GM21717 (cell line): ENCODE results near the gene RNF5.
"Not testable (repeated sequence)": the region's sequence is repeated elsewhere in the genome, so short reads cannot be mapped to it uniquely, and the experiment has no call there.

Experiments
- ATAC-seq: cut with Tn5 transposase; IDR thresholded peaks from one replicate; pipeline ENCODE4 v1.9.1; 2021; ENCODE audit warnings: mild to moderate bottlenecking, moderate library complexity; ENCODE audit not compliant: unreplicated experiment

The RNF5 gene

DNA sequence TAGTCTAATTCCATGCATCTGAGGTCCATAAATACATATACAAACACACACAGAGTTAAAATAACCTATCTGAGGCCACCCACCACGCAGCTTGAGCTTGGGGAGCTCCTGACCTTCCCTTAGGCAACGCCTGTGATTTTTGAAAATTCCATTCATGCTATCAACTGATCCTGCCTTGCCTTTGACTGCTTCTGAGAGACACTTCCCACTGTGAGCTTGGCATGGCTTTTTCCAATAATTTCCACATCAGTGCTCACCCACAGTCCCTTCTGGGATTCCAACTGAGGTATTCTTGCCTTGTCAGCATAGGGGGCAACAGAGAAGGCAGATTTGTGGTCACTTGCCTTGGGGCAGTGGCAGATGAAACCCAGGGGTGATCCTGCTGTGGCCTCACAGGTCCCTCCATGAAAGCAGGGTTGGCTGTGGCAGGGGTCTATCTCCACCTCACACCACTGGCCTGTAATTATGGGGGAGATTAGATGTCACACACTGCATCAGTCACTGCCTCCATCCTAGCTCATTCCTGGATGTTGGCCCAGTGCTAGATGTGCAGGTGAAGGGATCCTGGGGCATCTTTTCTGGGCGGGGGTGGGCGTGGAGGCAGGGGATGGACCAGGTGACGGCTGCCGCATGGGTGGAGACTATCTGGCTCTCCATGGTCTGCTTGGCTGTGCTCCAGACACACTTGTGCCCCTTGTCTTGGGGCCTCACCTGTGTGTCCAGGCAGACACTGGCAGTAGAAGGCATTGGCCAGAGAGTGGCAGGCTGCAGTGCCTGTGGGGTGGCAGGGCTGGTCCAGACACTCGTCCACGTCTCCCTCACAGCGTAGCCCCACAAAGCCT is 25.4 kb downstream of the RNF5 start:
- no peak for ATAC-seq

DNA sequence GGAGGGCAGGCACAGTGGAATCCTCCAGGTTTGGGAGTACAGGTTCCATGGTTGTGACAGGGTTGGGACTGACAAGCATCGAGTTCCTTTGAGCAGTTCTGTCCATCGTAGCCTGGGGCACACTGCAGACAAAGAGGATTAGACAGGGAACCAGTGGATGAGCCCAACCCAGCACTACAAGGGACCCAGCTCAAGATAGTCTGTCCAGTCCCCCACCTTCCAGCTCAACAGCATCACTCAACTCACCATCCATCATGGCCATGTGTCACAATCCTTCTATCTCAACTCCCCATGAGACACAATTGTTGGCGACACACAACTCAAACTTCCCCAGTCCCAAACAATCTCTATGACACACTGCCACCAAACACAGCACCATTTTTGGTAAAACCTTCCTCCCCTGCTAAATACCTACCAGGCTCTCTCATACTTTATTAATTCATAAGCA is 26.1 kb downstream of the RNF5 start:
- no peak for ATAC-seq

DNA sequence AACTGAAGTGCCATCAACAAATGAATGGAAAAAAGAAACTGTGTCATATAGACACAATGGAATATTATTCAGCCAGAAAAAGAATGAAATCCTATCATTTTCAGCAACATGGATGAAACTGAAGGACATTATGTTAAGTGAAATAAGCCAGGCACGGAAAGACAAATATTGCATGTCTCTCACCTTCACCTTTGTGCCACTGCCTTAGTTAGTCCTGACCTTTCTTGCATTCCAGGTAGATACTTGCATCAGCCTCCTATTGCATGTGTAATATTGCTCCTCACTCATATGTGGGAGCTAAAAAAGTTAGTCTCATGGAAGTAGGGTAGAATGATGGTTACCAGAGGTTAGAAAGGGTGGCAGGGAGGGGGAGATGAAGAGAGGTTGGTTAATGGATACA is 30.8 kb downstream of the RNF5 start:
- no peak for ATAC-seq

DNA sequence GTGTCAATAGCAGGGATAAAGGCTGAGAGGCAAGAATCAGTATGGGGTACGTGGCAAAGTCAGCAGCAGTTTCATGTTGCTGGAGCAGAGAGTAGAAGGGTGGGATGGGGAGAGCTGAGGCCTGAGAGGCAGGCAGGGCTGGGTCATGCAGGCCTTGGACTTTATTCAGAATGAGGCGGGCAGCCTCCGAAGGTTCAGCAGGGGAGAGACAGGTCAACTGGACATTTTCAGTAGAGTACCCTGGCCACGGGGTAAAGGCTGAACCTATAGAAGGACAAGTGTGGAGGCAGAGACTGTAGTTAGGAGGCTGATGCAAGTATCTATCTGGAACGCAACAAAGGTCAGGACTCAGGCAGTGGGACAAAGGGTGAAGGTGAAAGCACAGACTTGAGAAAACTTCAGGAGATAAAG is 32.0 kb downstream of the RNF5 start:
- ATAC-seq, result no peak

DNA sequence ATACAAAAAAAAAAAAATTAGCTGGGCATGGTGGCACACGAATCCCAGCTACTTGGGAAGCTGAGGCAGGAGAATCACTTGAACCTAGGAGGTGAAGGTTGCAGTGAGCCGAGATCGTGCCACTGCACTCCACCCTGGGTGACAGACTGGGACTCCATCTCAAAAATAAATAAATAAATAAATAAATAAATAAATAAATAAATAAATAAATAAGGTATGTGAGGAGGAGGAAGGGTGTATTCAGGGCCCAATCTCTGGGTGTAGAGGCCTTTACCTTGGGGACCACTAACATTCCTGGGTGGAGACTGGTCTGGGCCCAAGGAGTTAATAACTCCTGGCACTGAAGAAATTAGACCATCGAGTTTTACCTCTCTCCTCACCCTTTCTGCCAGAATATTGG is 33.2 kb downstream of the RNF5 start:
- ATAC-seq, result not testable (repeated sequence)

DNA sequence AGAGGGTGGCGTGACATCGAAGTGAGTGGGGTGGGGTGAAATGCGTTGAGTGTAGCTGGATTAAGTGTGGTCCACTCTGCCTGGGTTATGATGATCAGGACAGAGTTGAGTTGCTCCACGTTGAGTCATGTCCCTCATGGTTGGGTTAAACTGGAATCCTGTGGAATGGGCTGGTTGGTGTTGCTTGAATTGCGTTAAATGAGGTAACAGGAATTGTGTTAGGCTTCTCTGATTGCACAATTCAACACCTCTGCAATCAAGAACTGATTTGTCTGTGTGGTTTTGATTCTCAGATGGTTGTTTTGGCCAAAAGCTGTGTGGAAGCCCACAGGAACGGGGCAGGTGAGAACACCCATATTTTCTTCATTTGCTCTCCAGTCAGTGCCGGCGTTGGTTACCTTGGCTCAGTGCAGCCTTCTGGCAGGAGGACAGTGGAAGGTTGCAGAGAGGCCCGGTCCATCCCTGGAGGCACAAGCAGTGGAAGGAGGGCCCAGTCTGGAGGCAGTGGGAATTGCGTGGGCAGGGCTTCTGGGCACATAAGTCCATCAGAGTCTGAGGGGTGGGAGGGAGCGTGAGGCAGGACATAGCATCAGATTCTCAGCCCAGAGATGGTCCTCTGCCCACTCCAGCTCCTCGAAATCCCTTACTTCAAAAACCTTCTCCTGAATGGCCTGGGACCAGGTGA is 34.0 kb downstream of the RNF5 start:
- ATAC-seq, result no peak

DNA sequence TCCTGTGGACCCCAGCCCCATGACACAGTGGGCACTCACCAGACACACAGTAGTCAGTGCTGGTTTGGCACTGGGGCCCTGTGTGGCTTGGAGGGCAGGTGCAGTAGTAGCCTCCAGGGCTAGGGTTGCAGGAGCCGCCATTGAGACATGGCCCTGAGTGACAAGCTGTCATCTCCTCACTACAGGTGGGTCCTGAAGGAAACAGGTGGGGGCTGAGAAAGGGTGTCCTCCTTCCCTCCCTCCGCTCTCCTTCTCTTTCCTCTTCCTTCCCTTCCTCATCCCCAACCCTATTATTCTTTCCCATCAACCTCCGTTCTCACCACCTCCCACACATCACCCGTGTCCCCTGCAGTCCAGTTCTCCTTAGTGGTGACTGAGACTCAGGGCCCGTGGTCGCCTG is 35.4 kb downstream of the RNF5 start:
- ATAC-seq, result no peak

DNA sequence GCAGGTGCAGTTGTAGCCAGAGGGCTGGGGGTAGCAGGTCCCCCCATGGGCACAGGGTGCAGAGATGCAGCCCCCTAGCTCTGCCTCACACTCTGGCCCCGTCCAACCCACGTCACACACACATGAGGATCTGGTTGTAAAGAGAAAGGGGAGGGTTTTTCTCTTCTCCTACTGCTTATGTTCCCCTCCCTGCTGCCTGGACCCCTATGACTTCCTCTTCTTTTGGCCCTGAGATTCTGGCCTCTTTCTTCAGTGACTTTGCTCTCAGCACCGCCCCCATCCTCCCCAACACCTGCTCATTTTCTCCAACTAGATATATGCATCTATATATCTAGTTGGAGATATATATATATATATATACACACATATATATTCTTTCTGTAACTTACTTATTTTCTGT is 35.9 kb downstream of the RNF5 start:
- ATAC-seq, result no peak

DNA sequence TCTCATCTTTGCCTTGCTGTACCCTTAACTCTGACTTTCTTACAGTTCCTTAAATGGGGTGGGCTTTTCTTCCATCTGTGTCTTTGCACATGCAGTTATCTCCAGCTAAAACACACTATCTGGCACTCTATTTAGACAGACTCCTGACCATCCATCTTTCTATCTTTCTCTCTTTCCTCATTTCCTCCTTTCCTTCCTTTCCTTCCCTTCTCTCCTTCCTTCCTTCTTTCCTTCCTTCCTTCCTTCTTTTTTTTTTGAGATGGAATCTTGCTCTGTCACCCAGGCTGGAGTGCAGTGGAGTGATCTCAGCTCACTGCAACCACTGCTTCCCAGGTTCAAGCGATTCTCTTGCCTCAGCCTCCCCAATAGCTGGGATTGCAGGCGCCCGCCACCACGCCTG is 37.4 kb downstream of the RNF5 start:
- no peak for ATAC-seq

DNA sequence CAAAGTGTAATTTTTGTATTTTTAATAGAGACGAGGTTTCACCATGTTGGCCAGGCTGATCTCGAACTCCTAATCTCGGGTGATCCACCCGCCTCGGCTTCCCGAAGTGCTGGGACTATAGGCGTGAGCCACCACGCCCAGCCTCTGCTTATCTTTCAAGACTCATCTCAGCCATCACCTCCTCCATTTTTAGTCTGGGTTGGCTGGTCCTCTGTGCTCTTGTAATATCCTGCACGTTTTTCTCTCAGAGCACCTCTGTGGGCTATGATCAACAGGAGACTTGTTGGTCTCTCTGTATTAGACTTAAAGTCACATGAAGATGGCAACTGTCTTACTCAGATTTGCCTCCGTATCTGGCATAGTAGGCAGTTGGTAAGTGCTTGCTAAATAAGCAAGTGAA is 38.1 kb downstream of the RNF5 start:
- ATAC-seq, result no peak

DNA sequence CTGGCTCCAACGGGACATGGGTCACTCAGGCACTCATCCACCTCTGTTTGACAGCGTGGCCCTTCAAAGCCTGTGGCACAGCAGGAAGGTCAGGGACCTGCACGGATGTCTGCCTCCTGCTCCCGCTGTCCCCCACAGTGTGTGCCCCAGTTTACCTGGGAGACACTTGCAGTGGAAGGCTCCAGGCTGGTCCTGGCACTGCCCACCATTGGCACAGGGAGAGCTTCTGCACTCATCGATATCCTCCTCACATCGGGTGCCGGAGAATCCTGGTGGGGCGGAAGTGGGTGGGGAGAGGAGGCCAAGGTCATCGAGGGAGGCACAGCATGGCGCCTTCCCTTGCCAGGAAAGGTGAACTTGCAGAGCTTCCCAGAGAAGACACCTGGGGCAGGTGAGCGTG is 38.8 kb downstream of the RNF5 start:
- no peak for ATAC-seq

DNA sequence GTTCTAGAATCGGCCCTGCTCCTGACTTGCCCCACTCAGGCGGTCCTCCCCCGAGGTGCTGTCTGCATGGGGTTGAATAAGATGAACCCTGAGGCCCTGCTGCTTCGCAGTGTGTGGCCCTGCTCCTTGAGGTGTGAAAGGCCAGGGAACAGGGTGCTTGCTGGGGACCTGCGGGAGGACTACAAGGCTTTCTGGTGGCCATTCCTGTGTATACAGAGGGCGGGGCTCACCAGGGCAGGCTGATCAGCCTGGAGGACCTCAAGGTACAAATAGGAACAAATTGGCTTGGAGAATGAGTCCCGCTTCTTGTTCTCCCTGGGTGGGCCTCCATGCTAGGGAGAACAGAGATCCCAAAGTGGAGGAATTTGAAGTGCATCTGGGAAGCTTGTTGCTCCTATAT is 40.0 kb downstream of the RNF5 start:
- ATAC-seq, result no peak

DNA sequence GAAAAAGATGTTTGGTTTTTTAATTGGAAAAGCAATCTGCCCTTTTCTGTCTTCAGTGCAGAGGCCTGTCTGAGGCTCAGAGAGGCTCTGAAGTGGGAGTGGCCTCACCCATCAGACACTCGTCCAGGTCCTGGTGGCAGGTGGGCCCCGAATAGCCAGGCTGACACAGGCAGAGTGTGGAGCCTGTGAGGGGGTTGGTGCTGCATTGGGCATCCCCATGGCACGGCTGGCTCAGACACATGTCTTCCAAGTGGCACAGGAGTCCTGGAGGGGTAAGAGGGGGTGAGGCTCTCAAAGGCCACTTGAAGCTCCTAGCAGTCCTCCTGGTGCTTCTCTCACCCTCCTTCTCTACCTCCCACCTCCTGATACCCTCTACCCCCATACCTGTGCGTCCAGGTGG is 41.8 kb downstream of the RNF5 start:
- no peak for ATAC-seq

DNA sequence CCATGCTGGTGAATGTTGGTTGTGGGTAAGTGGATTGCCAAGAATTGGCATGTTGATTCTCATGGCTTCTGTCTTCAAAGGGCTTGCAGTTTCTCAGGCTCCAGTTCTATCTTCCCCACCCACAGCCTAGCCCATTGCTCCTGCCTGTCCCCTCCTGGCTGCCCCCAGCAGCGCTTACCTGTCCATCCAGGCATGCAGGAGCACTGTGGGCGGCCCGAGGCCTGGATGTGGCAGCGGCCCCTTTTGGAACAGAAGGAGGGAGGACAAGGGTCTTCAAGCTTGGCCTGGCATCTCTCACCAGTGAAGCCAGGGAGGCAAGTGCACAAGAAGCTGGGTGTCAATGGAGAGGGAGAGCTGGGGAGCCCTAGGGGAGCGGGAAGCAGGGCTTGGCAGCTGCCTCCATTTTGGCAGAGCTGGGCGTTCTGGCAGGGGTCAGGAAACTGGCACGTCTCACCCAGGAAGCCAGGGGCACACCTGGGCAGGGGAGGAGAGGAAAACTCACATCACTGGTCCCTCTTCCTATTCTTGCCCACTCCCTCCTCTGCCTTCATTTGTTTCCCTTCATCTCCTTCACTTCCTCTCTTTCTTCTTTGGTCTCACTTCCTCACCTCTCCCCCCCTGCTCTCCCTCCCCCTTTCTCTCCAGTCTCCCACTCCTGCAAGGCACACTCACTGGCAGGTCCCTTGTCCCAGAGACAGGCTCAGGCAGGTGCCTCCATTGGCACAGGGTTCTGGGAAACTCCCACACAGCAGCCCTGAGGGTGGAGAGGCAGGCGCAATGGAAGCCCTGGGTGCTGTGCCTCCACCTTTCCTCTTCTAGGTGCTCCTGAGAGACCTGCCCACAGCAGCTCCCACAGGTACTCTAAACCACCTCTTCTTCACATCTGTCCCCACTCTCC is 44.4 kb downstream of the RNF5 start:
- ATAC-seq, result no peak

DNA sequence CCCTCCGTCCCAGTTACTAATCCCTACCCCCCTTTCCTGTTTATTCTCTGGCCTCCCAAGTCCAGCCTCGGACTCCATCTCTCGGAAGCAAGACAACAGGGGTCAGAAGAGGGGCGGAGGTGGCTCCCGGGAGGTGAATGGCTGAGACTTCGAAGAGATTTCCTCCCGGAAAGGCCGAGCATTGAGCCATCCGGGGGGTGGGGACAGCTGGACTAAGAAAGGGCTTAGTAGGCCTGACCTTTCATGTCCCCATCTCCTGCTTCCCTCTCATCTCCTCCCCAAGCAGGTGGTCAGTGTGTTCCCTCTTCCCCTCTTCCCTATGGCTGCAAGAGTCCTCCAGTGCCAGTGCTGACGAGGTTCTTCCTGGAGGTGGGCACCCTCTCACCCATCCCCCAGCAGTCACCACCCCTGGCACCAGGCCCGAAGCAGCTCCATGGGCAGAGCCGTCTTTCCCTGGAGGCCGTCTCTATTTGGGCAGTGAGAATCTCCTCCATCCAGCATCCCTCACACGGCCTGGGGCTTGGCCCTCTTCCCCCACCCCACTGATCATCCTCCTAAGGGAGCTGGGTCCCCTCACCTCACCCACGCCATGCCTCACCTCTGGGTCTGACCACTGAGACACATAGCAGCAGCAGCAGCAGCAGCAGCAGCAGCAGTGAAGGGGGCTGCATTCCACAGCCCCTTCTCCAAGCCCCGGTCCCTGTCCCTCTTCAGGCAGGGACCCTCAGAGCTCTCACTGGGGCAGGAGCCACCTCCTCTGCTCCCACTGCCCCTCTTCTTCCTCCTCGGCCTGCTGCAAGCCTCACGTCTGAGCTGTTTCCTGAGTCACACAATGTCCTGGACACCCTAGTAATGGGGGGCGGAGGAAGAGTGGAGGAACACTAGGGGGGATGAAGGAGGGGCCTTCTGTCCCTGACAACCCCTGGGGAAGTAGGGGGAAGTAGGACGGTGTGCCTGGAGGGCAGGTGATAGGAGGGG is 45.3 kb downstream of the RNF5 start, which contains the start of gene NOTCH4:
Gene NOTCH4, minus strand, starts transcription at position 810 of the 978 bp plus-strand sequence. Its CDS starts 139 bp downstream, at position 671.
- no peak for ATAC-seq

DNA sequence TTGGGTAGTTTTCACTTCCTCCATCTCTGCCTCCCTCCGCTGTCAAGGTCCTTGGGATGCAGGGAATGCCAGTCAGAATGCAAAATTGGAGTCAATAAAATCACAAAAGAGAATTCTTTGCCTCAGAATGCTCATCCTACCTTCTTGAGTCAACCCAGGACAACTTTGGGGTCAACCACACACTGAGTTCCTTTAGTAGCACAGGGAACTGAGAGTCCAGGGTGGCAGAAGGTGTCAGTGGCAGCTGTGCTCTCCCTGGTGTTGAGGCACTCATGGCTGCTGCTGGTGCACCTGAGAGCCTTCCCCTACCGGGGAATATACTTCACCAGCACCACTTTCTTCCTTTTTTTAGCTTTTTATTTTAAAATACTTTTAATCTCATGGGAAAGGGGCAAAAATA is 46.5 kb downstream of the RNF5 start:
- no peak for ATAC-seq

DNA sequence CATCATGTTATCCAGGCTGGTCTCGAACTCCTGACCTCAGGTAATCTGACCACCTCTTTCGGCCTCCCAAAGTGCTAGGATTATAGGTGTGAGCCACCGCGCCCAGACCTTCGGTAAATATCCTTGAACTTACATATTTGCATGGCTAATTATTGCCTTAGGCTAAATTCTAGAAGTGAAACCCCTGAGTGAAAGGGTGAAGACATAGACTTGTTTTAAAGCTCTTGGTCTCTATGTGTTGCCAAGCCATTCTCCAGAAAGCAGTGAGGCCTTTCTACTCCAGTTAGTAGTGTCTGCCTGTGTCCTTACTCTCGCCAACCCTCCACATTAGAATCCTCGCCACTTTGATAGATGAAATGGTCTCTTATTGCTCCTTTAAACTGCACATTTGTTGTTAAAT is 48.2 kb downstream of the RNF5 start:
- no peak for ATAC-seq
